ENCODE data around the gene CBX8. TPM values are rescaled to one million over a fixed set of nuclear protein-coding genes. Genes with fewer than 3 reads are reported as not detected.

The CBX8 gene
- total and polyA plus RNA-seq, 2 of the 13 experiments (the other 11 are each of a cell fraction or from before 2014, with no cell fraction given): 0.34 to 12.6 TPM

DNA sequence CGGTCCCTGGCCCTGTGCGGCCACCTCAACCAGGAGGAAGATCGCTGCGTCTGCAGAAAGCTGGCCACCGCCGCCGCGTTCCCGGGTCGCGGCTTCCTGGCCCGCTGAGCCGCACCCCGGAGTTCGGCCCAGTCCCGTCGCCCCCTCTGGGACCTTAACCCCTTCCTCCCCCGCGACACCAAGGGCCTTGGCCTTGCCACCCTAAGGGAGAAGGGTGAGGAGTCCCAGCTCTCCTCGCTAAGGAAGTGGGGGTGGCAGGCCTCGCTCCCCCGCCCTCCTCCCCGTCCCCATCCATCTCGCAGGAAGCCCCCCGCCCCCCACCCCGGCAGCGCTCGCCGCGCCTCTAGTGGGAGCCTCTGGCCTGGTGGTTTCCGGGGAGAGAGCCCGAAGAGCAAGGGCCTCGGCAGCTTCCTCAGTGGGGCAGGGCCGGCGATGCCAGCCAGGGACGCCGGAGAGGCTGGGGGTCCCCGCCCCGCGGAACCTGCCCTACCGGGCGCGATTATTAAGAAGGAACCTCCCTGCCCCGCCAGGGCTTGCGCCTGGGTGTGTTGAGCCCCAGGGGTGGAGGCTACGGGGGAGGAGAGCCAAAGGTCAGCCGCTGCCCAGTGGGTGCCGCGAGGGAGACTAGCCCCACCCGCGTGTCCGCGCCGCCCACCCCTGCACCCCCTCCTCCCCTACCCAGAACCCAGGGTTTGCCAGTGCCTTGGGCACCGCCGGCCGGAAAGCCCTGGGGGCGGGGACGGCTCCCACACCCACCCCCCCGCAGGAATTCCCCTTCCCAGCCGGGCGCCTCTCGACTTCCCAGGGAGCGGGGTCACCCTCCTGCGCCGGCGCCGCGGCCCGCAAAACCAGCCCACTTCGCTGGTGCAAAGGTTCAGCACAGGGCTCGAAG, 35.6 kb upstream of the CBX8 start (continued):
- no peak for TF ChIP-seq ZNF335 (CRISPR knock-in tag; IDR thresholded peaks at IDR 0.05)
- peak; percentile 87 for TF ChIP-seq ZBTB7B (CRISPR knock-in tag; IDR thresholded peaks at IDR 0.05)
- peak; percentile 14; the same call in 1 of the 2 replicates for TF ChIP-seq SSRP1 (CRISPR knock-in tag; IDR thresholded peaks at IDR 0.05)
- TF ChIP-seq BCL6 (CRISPR knock-in tag; IDR thresholded peaks at IDR 0.05): no peak; the same call in 1 of the 2 replicates
- TF ChIP-seq ZNF672 (CRISPR knock-in tag; IDR thresholded peaks at IDR 0.05): no peak
- TF ChIP-seq, protein P1, sequence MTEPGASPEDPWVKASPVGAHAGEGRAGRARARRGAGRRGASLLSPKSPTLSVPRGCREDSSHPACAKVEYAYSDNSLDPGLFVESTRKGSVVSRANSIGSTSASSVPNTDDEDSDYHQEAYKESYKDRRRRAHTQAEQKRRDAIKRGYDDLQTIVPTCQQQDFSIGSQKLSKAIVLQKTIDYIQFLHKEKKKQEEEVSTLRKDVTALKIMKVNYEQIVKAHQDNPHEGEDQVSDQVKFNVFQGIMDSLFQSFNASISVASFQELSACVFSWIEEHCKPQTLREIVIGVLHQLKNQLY (CRISPR knock-in tag; IDR thresholded peaks at IDR 0.05): no peak
- peak; percentile 83; the same call in 1 of the 2 replicates for TF ChIP-seq ZNF234 (CRISPR knock-in tag; conservative IDR thresholded peaks at IDR 0.05)
- no peak for TF ChIP-seq GLMP (CRISPR knock-in tag; IDR thresholded peaks at IDR 0.05; ENCODE audit: borderline replicate concordance)
- TF ChIP-seq RAD51 (IDR thresholded peaks at IDR 0.05; ENCODE audit: borderline replicate concordance): no peak
- TF ChIP-seq ZNF7 (CRISPR knock-in tag; IDR thresholded peaks at IDR 0.05): no peak
- peak; percentile 93 for TF ChIP-seq PCBP1 (IDR thresholded peaks at IDR 0.05; ENCODE audit: borderline replicate concordance, low read depth, low read length)
- TF ChIP-seq YY1 (IDR thresholded peaks at IDR 0.05; ENCODE audit: insufficient read depth, insufficient replicate concordance, low read depth, low read length): no peak
- TF ChIP-seq RNF219 (CRISPR knock-in tag; IDR thresholded peaks at IDR 0.05): no peak
- no peak for TF ChIP-seq RFX3 (CRISPR knock-in tag; IDR thresholded peaks at IDR 0.05)
- TF ChIP-seq XBP1 (CRISPR knock-in tag; IDR thresholded peaks at IDR 0.05): no peak
- TF ChIP-seq ZFP37 (CRISPR knock-in tag; IDR thresholded peaks at IDR 0.05; ENCODE audit: borderline replicate concordance): 0 out of 2 replicates have a peak, but pooled peaks have one; percentile 71
- no peak for TF ChIP-seq ZNF230 (CRISPR knock-in tag; IDR thresholded peaks at IDR 0.05)
- peak; percentile 12; the same call in 1 of the 2 replicates for TF ChIP-seq ERF (CRISPR knock-in tag; IDR thresholded peaks at IDR 0.05)
- TF ChIP-seq HMG20B (CRISPR knock-in tag; conservative IDR thresholded peaks at IDR 0.05): no peak; the same call in 1 of the 2 replicates
- TF ChIP-seq SRSF9 (IDR thresholded peaks at IDR 0.05; ENCODE audit: borderline replicate concordance, insufficient read depth, low read depth, low read length, poor library complexity, severe bottlenecking): no peak
- no peak for TF ChIP-seq DNMT3B (CRISPR knock-in tag; conservative IDR thresholded peaks at IDR 0.05)
- no peak for TF ChIP-seq SMAD9 (CRISPR knock-in tag; IDR thresholded peaks at IDR 0.05)
- TF ChIP-seq ZNF678 (CRISPR knock-in tag; IDR thresholded peaks at IDR 0.05): no peak
- 0 out of 2 replicates have a peak, but pooled peaks have one; percentile 16 for TF ChIP-seq IRF2 (CRISPR knock-in tag; IDR thresholded peaks at IDR 0.05)
- no peak for TF ChIP-seq ZNF597 (CRISPR knock-in tag; IDR thresholded peaks at IDR 0.05)

All from HepG2 (cell line).